SIG-M5 (cell line): ENCODE data around the gene TRIM37.

ENCODE experiments used
- DNase-seq: peaks from one replicate; lab custom pipeline; 2025; lab: John Stamatoyannopoulos, UW

TRIM37 gene

GRCh38 chr17:59028328-59028727, 78.4 kb downstream of the TRIM37 start:
- DNase-seq: no peak

DNA sequence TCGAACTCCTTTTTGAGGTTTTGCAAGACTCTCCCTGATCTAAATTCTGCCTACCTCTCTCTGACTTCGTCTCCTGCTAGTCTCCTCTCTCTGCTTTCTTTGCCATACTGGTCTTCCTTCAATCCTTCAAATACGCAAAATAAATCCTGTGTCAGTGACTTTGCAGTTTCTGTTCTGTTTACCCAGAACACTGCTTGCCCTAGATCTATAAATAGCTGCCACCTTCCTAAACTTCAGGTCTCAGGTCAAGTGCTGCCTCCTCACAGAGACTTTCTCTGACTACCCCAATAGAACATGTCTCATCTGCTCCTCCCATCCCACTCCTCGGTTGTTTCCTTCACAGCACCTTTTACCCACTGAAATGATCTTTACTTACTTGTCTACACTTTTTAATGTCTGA, 78.9 kb downstream of the TRIM37 start:
- no peak for DNase-seq

- no peak for DNase-seq
These were observed 80.3 kb downstream of the TRIM37 start for GRCh38 chr17:59026176-59026939.

DNA sequence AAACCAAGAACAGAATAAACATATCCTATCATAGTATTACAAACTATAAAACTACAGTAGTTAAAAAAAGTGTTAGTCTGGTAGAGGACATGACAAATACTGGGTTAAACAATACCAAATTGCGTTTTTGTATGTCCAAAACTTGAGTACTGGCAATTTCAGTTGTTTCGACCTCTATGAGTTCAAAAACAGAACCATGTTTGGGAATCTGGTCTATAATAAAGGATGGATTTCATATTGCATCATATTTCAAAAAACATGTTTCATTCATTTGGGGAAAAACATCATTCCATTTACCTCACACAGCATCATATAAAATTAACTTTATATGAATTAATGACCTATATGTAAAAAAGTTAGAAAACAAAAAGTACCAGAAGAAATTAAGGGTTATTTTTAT, 81.8 kb downstream of the TRIM37 start:
- DNase-seq: no peak

DNA sequence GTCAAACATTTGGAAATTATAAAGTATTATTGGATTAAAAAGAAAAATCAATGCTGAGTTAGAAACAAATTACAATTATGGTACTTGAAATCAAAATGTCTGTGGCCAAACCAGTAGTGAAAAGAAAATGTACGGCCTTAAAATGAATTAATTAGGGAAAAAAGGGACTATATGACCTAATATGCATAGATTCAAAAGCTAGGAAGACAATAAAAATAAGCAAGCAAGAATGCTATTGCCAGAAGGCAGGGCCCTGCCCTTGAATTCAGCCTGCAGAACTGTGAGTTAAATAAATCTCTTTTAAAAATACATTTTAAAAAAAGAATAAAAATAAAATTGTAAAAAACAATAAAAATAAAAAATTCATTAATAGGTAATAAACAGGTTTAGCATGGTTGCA, 88.7 kb downstream of the TRIM37 start:
- no peak for DNase-seq

GRCh38 chr17:59011975-59012374, 94.7 kb downstream of the TRIM37 start:
- no peak for DNase-seq

DNA sequence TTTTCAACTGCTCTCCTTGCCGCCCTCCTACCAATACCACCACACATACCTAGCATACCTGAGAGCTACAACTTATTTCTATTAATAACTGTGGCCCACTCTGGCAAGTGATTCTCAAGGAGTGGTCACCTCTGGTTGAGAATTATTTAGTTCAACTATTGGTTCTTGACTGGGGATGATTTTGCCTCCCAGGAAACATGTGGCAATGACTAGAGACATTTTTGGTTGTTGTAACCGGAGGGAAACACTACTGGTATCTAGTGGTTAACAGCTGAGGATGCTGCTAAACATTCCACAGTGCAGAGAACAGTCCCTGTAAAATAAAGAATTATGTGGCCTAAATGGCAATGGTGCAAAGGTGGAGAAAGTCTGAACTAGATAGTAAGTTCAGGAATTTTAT, 96.7 kb downstream of the TRIM37 start:
- no peak for DNase-seq

- no peak for DNase-seq
These were observed 97.9 kb downstream of the TRIM37 start for GRCh38 chr17:59008737-59009136.

- no peak for DNase-seq
These were observed 98.7 kb downstream of the TRIM37 start for GRCh38 chr17:59007995-59008394.

- DNase-seq: no peak
These were observed 102.2 kb downstream of the TRIM37 start for GRCh38 chr17:59004338-59005111.

DNA sequence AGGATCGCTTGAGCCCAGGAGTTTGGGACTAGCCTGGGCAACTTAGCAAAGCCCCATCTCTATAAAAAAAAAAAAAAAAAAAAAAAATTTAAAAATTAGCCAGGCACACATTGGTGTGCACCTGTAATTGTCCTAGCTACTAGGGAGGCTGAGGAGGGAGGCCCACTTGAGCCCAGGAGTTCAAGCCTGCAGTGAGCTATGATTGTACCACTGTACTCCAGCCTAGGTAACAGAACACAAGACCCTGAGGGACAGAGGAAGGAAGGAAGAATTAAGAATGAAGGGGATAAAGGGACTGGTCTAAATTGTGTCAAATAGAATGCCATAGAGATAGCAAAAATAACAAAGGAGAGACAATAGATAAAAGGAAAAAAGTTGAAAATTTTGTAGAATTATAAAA, 102.8 kb downstream of the TRIM37 start:
- DNase-seq: no peak

- DNase-seq: no peak
These were observed 103.8 kb downstream of the TRIM37 start for GRCh38 chr17:59002848-59003247.

GRCh38 chr17:59002126-59002525, 104.6 kb downstream of the TRIM37 start:
- DNase-seq: no peak

DNA sequence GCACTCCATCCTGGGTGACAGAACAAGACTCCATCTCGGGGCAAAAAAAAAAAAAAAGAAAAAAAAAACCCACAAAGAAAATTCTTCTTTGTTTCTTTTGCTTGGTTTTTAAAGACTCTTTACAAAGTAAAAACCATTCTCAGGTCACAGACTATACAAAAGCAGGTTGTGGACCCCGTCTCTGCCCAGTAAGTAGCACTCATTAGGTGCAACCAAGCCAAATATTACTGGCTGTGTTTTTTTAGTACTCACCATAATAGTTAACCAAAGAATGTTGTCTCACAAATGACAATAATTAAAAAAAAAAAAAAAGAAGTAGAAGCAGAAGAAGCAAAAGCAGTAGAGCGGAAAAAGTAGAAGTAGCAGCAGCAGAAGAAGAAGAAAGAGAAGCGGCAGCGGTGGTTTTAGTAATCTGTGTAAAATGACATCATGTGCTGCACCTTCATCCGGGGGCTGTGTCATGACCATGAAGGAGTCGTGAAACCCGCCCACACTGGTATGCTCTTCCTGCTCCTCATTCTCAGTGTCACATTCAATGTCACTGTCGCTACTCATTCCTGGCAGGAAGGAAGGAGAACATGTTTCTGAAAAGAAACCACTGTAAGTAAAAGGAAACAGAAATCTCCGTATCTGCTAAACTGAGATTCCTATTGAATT, 105.4 kb downstream of the TRIM37 start:
- DNase-seq: peak; percentile 78

DNA sequence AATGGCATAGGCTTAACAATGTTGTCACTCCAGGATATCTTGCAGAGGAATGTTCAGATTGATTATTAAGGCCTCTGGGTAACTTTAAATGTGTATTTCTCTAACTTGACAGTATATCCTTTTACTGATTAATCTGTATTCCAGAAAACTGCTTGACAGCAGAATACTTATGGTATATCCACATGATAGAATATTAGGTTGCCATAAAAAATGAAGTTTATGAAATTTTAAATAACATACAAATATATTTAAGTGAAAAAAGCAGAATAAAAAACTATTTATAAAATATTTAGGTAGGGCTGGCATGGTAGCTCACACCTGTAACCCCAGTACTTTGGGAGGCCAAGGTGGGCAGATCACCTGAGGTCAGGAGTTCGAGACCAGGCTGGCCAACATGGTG, 106.7 kb downstream of the TRIM37 start:
- no peak for DNase-seq

DNA sequence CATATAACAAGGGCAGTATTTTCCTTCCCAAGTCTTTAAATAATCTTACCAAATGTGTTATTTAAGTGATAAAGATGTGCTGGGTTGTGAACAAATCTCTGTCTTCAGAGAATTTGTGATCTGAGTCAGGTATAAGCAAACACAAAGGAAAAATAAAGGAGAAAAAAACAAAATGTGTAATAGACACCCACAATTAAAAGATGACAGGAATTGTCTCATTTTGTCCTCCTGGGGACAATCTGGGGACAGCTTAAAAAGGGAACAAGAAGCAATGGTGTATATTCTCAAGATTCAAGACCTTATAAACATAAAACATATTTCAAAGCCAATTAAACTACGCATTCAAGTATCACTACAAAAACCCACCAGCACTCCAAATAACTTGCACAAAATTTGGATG, 107.2 kb downstream of the TRIM37 start:
- DNase-seq: no peak

- no peak for DNase-seq
These were observed 107.8 kb downstream of the TRIM37 start for GRCh38 chr17:58998871-58999270.

DNA sequence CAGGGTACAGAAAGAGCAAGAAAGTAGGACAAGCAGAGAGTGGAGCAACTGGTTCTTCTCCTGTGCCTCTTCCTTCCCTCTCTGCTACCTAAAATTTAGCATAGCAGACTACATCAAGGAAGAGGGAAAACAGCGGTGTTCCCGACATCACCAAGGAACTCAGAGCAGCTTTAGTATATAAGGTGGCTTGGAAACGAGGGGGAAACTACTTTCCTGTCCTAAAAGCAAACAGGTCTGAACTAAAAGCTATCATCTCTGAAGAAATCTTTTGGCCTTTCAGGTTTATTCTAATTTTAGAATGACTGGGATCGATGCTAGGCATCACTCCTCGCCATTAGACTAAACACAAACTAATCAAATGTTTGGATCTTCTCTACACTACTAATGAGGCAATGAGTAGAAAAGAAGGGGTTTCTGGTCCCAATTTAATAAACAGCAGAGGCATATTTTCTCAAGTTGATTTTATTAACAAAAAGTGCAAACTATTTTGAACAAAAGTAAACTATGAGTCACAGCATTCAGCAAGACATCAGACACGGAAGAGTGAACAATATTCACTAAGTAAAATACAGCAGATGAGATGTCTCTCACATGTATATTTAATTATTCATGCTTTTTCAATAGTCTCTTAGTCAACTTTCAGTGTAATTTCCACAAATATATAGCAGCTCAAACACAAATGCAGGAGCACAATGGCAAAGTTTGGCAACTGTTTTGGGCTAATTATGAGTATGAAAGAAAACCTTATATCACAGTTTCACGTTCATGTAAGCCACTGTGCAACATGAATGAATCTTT, 108.7 kb downstream of the TRIM37 start:
- no peak for DNase-seq

DNA sequence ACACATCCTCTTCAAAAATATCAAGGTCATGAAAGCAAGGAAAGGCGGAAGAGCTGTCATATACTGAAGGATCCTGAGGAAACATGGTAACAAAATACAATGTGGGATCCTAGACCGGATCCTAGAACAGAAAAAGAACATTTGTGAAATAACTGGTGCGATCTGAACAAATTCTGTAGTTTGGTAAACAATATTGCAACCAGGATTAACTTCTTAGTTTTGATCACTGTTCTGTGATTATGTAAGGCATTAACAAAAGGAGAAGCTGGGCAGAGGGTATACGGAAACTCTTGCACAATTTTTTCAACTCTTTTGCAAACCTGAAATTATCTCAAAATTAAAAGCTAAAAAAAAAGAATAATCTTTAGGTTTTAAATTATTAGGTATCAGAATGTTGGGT, 109.7 kb downstream of the TRIM37 start:
- peak; percentile 33 for DNase-seq

GRCh38 chr17:58995247-58995940, 111.3 kb downstream of the TRIM37 start:
- DNase-seq: no peak

GRCh38 chr17:58993311-58993710, 113.4 kb downstream of the TRIM37 start:
- DNase-seq: no peak
